DMS153 treated with DMSO at 0.1 percent for 48 hours (cell line): Measurements from ENCODE around the gene DNAAF9.

Experiments
- DNase-seq: peaks from one replicate; lab custom pipeline; 2025; ENCODE audit not compliant: unreplicated experiment; lab: John Stamatoyannopoulos, UW

DNAAF9 gene

DNA sequence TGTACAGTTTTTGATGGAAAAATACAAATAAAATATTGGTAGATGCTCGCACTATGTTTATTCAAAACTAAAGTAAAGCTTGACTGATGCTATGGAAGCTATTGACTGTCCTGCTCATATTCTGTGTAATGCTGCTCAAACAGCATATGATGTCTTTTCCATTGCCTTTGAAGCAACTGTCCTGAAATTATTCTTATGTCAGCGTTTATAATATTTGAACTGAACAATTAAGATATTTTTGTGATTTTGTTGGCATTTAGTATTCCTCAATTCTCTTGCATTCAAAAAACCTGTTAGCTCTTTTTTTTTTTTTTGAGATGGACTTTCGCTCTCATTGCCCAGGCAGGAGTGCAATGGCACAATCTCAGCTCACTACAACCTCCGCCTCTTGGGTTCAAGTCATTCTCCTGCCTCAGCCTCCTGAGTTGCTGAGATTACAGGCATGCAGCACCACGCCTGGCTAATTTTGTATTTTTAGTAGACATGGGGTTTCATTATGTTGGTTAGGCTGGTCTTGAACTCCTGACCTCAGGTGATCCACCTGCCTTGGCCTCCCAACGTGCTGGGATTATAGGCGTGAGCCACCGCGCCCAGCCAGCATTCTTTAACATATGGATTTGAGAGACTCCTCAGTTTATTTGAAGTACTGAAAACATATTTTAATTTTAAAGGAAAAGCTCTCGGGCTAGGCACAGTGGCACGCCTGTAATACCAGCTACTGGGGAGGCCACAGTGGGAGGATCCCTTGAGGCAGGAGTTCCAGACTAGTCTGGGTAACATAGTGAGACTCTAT, 5.3 kb upstream of the DNAAF9 start:
- DNase-seq, result no peak

DNA sequence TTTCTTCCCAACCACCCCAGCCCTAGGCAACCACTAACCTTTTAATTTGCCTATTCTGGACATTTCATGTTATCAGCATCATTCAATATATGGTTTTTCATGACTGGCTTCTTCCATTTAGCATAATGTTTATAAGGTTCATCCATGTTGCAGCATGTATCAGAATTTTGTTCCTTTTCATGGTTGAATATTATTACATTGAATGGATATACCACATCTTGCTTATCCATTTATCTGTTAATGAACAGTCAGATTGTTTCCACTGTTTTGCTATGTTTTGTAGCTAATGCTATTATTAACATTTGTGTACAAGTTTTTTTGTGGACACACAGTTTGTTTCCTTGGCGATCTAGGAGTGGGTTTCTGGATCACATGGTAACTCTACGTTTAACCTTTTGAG, 3.0 kb upstream of the DNAAF9 start:
- no peak for DNase-seq

- DNase-seq, result no peak
These were observed 1.9 kb upstream of the DNAAF9 start for GRCh38 chr20:3409417-3409816.

DNA sequence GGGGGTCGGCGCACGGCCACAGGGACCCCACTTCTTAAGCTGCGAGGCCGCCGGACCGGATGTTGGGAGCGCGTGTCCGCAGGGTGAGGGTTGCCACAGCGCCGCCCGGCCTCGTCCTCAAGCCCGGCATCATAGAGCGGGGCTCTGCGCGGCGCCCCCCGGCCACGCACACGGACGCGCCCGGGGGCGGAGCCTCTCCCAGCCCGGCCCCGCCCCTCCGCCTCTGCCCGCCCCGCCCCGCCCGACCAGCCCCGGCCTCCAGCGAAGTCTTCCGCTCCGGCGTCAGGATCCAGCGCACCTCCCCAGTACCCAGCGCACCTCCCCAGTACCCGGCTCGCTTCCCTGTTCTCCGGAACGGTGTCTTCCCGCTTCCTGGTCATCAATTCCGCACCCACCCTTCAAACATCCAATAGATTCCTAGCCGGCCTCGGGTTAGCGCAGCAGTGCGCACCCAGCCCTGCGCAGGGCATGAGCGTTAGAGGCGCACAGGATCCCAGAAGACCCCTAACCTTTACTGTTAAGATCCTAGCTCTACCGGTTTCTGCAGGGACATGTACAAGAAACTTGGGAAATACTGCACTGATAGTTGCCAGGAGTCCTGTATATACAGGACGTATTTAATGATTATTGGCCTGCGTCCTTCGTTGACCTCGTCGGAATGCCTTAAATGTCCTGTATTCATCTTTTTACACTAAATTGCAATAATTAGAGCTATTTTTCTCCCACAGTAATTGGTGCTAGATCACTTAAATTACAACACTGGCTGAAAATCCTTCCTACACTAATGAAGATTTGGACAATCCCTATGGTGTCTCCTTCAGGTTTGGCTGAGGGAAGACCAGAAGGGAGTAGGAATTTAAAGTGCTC, 535 bp upstream of the DNAAF9 start:
- DNase-seq, result peak; percentile 46

GRCh38 chr20:3406481-3407039, 909 bp downstream of the DNAAF9 start:
- no peak for DNase-seq

GRCh38 chr20:3405696-3406358, 1.6 kb downstream of the DNAAF9 start:
- no peak for DNase-seq

DNA sequence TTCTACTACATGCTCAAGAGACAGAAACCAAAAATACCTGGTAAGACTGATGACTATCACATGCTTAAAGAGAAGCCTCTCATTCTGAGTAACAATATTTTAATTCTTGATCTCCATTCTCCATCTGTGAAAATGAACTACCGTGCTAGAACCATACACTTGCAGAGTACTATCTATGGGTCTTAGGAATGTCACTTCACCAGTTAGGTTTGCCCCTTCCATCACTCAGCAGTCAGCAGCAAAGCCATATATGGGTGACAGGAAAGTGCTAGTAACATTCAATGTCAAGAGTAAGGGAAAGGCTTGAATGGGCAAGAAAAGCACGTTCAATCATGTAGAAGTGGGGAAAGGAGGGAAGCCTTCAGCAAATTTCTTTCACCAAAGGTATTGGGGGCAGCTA, 2.3 kb downstream of the DNAAF9 start:
- no peak for DNase-seq

DNA sequence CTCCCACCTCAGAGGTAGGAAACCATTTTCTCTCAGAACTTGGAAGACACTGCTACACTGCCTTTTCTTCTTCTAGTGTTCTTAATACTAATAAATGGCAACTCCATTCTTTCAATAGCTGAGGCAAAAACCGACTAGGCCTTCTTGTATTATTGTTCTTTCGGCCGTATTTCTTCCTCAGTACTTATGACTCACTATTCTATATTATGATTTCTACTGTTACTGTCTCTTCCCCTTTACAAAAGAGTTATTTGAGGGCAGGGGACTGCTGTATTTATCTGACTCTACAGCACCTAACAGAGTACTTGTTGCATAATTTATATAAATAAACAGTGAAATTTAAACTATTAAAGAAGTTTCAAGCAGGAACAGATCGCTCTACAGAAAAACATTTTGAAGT, 3.1 kb downstream of the DNAAF9 start:
- no peak for DNase-seq

DNA sequence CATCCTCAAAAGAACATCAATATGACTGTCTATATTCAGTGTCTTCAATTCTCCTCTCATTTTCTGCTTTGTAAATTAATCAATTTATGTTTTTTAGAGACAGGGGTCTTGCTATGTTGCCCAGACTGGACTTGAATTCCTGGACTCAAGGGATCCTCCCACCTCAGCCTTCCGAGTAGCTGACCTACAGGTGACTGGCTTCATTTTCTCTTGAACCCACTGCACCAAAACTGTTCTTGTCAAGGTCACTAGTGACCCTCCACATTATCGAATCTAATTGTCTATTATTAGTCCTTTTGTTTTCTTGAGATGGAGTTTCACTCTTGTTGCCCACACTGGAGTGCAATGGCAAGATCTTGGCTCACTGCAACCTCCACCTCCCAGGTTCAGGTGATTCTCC, 3.7 kb downstream of the DNAAF9 start:
- DNase-seq, result no peak

GRCh38 chr20:3402453-3402852, 5.0 kb downstream of the DNAAF9 start:
- DNase-seq, result no peak

- no peak for DNase-seq
These were observed 7.0 kb downstream of the DNAAF9 start for GRCh38 chr20:3400260-3401155.

- DNase-seq, result no peak
These were observed 8.7 kb downstream of the DNAAF9 start for GRCh38 chr20:3398681-3399252.

DNA sequence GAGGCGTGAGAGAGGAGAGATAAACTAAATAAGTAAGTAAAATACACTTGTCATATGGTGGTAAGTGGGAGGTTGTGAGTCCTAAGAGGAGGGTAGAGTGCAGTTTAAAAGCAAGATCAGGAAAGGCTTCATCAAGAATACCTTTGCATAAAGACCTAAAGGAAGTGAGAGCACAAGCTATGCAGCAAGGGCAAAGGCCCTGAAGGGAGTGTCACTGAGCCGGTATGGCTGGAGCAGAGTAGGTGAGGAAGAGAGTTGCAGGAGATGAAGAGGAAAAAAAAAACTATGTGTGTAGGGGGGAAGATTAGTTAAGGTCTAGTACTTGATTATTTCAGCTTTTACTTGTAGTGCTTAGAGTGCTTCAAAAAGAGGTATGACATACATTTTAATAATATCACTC, 11.0 kb downstream of the DNAAF9 start:
- DNase-seq, result no peak

DNA sequence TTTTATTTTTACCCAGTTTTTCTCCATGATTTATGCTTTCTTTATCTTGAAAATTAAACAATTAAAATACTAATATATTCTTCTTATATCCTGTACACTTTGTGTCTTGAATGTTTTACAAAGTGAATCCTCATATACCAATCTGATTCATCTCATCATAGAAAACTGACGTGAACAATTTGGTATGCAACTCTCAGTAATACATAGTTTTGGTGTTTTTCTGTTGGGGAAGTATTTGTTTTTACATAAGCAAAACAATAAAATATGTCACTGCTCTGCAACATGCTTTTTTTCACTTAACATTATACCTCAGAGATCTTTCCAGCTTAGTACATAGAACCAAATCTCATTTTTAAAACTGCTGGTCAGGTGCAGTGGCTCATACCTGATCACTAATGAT, 14.7 kb downstream of the DNAAF9 start:
- no peak for DNase-seq

DNA sequence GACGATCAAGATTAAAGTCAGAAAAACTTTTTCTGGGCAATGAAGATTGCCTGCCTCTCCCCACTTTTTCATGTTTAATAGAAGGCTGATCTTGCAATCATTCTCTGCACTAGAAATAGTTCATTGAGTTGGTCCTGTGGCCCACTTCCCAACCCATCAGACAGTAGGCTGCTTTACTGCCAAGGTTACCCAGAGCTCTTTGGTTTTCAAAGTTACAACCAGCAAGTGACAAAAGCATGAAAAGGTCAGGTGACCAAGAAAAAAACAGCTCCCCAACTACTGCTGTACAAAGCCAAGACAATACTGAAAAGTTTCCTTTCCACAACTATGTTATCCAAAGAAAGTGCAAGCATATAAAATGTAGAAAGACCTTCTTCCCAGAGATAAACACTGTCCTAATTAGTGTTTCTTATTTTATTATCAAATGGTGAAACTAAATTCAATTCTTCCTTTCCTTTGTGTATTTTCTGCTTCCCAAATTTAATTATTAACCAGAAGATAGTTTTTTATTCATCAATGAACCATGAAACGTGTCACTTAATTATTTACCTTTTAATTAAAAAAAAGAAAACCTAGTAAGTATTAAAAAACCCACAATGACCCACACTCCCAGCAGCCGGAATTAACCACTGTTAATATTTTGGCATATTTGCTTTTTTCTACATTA, 16.6 kb downstream of the DNAAF9 start:
- no peak for DNase-seq

DNA sequence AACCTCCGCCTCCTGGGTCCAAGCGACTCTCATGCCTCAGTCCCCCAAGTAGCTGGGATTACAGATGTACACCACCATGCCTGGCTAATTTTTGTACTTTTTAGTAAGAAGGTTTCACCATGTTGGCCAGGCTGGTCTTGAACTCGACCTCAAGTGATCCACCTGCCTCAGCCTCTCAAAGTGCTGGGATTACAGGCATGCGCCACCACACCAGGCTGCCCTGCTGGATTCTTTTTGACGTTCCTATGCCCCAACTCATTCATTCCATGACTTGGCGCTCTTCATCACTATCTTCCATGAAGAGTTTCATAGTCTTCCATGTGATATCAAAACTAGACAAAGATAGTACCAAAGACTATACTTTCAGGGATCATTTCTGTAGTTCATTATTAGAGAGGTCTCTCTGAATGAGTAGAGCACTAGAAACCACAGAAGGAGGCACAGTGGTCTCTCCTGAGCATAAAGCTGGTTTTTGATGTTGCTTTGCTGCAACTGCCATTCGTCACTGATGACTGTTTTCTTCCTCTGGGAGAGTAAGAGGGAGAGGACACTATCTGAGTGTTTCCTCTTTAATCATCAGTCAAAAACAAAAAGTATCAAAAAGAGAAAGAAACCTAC, 23.5 kb downstream of the DNAAF9 start:
- no peak for DNase-seq

GRCh38 chr20:3382836-3383235, 24.6 kb downstream of the DNAAF9 start:
- DNase-seq, result no peak

DNA sequence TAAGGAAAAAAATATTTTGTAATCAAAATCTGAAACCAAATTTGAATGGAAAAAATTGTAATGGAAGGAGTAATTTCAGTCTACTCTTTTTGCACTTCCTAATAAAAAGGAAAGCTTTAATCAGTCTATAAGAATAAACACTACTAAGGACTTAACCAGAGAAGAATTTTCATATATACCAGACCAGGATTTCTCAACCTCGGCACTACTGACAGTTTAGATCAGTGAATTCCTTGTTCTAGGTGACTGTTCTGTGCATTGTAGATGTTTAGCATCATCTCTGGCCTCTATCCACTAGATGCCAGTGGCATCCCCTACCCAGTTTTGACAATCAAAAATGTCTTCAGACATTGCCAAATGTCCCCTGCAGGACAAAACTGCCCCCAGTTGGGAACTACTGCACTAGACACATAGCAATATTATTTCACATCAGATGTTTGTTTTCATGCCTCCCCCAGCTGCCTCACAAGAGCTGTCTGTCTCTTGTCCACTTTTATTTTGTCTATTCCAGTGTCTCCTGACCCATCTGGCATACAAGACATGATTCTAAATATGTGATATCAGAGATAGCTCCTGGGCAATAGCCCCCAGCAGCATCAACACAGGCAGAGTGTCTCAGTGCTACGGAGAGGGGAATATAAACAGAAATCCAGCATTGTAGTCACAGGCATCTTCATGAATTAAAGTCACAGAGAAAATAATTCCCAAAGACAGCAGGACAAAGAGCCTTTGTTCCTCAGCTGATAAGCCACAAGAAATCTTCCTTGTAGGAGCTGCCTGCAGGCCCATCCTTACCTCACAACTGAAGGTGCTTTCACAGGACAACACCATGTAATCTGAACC, 27.0 kb downstream of the DNAAF9 start:
- no peak for DNase-seq
